Cardiac muscle cell (in vitro differentiated cells and primary cell): ENCODE data around the gene FAM193A. TPM values are rescaled to one million over a fixed set of nuclear protein-coding genes. Genes with fewer than 3 reads are reported as not detected.
A peak's percentile ranks its signal among the peaks of the same experiment; 100 is the strongest.

Experiments
- DNase-seq, 2 donors: peaks; one replicate each; pipeline versions ENCODE4 v3.0.0 to v3.0.0-alpha.2; 2010 to 2017; ENCODE audit warnings: low read depth in 1 of 2, low spot score in 1 of 2
- H3K27ac ChIP-seq: fragments of 200-600 bp; sonication (generic); 2 replicates; pipeline ENCODE4 v1.5.1; 2016
- H3K27me3 ChIP-seq: fragments of 200-600 bp; sonication (generic); 2 replicates; pipeline ENCODE4 v1.6.0; 2016; ENCODE audit warnings: control low read depth
- H3K36me3 ChIP-seq: fragments of 200-600 bp; sonication (generic); 2 replicates; pipeline ENCODE4 v1.5.1; 2016; ENCODE audit warnings: control low read depth
- H3K4me1 ChIP-seq: fragments of 200-600 bp; sonication (generic); 2 replicates; pipeline ENCODE4 v1.8.1; 2017; ENCODE audit warnings: low read depth, mild to moderate bottlenecking, mixed run types
- H3K4me3 ChIP-seq: fragments of 200-600 bp; sonication (generic); 2 replicates; pipeline ENCODE4 v1.5.1; 2016; ENCODE audit warnings: mild to moderate bottlenecking
- H3K9me3 ChIP-seq: fragments of 200-600 bp; sonication (generic); 2 replicates; pipeline ENCODE4 v1.5.1; 2017; ENCODE audit warnings: low read depth, mild to moderate bottlenecking, control low read depth
- CTCF ChIP-seq: IDR thresholded peaks from 2 replicates; pipeline ENCODE4 v1.5.1; 2012; ENCODE audit warnings: low read depth, mild to moderate bottlenecking, low read length
- polyA plus RNA-seq: library from polyadenylated mRNA; unstranded; fragments of >200 nt; fragmentation: Nextera tagmentation; extraction: Ambion mirVana; gene quantifications from 2 replicates; pipeline ENCODE4 v1.2.1, GENCODE V29; 2016
- total RNA-seq: library from RNA; depleted of rRNA; stranded (reverse); fragments of >200 nt; gene quantifications from 2 replicates; pipeline ENCODE4 v1.2.3, GENCODE V29; 2016

The FAM193A gene
- total and polyA plus RNA-seq, 2 experiments from 2014 or later: 12.0 to 34.0 TPM

GRCh38 chr4:2700031-2700430, 163.6 kb downstream of the FAM193A start:
- Histone ChIP-seq H3K36me3 (peaks cover 71% of the 10 kb centered on the region), H3K4me3 (no peak overlapping the region), H3K9me3 (no peaks in the 10 kb centered on the region), H3K27ac (no peak overlapping the region), H3K27me3 (no peaks in the 10 kb centered on the region), H3K4me1 (no peaks in the 10 kb centered on the region)
- TF ChIP-seq CTCF: no peak
- no peak for DNase-seq

GRCh38 chr4:2702361-2702760, 165.9 kb downstream of the FAM193A start:
- H3K4me1 ChIP-seq: no peaks in the 10 kb centered on the region
- peaks cover 60% of the 10 kb centered on the region for H3K36me3 ChIP-seq
- H3K4me3 ChIP-seq: no peak overlapping the region
- no peak overlapping the region for H3K27ac ChIP-seq
- DNase-seq: no peak
- no peaks in the 10 kb centered on the region for H3K9me3 ChIP-seq
- no peak for TF ChIP-seq CTCF
- no peaks in the 10 kb centered on the region for H3K27me3 ChIP-seq

GRCh38 chr4:2702770-2703169, 166.3 kb downstream of the FAM193A start:
- DNase-seq: no peak
- Histone ChIP-seq H3K9me3 (no peaks in the 10 kb centered on the region), H3K27ac (no peak overlapping the region), H3K36me3 (peaks cover 59% of the 10 kb centered on the region), H3K4me3 (no peak overlapping the region), H3K27me3 (no peaks in the 10 kb centered on the region), H3K4me1 (no peaks in the 10 kb centered on the region)
- TF ChIP-seq CTCF: no peak

GRCh38 chr4:2712261-2712842, 175.9 kb downstream of the FAM193A start:
- H3K36me3 ChIP-seq: peaks cover 23% of the 10 kb centered on the region

GRCh38 chr4:2713337-2713736, 176.9 kb downstream of the FAM193A start:
- Histone ChIP-seq H3K4me3 (no peak overlapping the region), H3K36me3 (peaks cover 25% of the 10 kb centered on the region), H3K27me3 (no peaks in the 10 kb centered on the region), H3K27ac (peak overlapping the region; percentile 85), H3K9me3 (no peaks in the 10 kb centered on the region), H3K4me1 (peaks cover 8% of the 10 kb centered on the region)
- TF ChIP-seq CTCF: no peak
- no peak for DNase-seq

More at GRCh38 chr4:2712261-2712842, 175.9 kb downstream of the FAM193A start:
- H3K27ac ChIP-seq: no peak overlapping the region
- no peak overlapping the region for H3K4me3 ChIP-seq
- TF ChIP-seq CTCF: peak; percentile 12
- DNase-seq: peak; percentile 12 to 20
- H3K4me1 ChIP-seq: peaks cover 8% of the 10 kb centered on the region
- H3K27me3 ChIP-seq: no peaks in the 10 kb centered on the region
- H3K9me3 ChIP-seq: no peaks in the 10 kb centered on the region
